CD4-positive, alpha-beta T cell treated with Interferon gamma for 1 hour (primary cell): ENCODE results near the gene SHB.
A peak's percentile ranks its signal among the peaks of the same experiment; 100 is the strongest.

Experiments
- DNase-seq: peaks from one replicate; pipeline ENCODE4 v3.0.0-alpha.2; 2020

The SHB gene

GRCh38 chr9:38004809-38005560, 64.0 kb downstream of the SHB start:
- no peak for DNase-seq

GRCh38 chr9:38003946-38004808, 64.8 kb downstream of the SHB start:
- no peak for DNase-seq

GRCh38 chr9:38003230-38003629, 65.8 kb downstream of the SHB start:
- DNase-seq, result peak; percentile 6

GRCh38 chr9:38001430-38001829, 67.6 kb downstream of the SHB start:
- no peak for DNase-seq

GRCh38 chr9:38000735-38001134, 68.3 kb downstream of the SHB start:
- DNase-seq, result no peak

- no peak for DNase-seq
Measured at GRCh38 chr9:38000332-38000731, 68.7 kb downstream of the SHB start.

- DNase-seq, result no peak
Measured at GRCh38 chr9:37999588-38000189, 69.3 kb downstream of the SHB start.

GRCh38 chr9:37998881-37999587, 70.0 kb downstream of the SHB start:
- peak; percentile 53 for DNase-seq

- DNase-seq, result no peak
Measured at GRCh38 chr9:37997636-37998374, 71.2 kb downstream of the SHB start.

- DNase-seq, result no peak
Measured at GRCh38 chr9:37996819-37997217, 72.2 kb downstream of the SHB start.

- no peak for DNase-seq
Measured at GRCh38 chr9:37995961-37996818, 72.8 kb downstream of the SHB start.

GRCh38 chr9:37995348-37995737, 73.7 kb downstream of the SHB start:
- DNase-seq, result no peak

GRCh38 chr9:37994639-37995347, 74.2 kb downstream of the SHB start:
- peak; percentile 67 for DNase-seq

- DNase-seq, result peak; percentile 7
Measured at GRCh38 chr9:37992924-37993349, 76.1 kb downstream of the SHB start.

GRCh38 chr9:37990404-37991015, 78.5 kb downstream of the SHB start:
- DNase-seq, result no peak

GRCh38 chr9:37989701-37990100, 79.3 kb downstream of the SHB start:
- no peak for DNase-seq

GRCh38 chr9:37988602-37989001, 80.4 kb downstream of the SHB start:
- DNase-seq, result no peak

- no peak for DNase-seq
Measured at GRCh38 chr9:37988041-37988440, 81.0 kb downstream of the SHB start.

- no peak for DNase-seq
Measured at GRCh38 chr9:37987467-37987981, 81.5 kb downstream of the SHB start.

- DNase-seq, result no peak
Measured at GRCh38 chr9:37986771-37987258, 82.2 kb downstream of the SHB start.
